ENCODE measurements around the gene NRXN2. TPM values are rescaled to one million over a fixed set of nuclear protein-coding genes. Genes with fewer than 3 reads are reported as not detected.
A peak's percentile ranks its signal among the peaks of the same experiment; 100 is the strongest.

Gene NRXN2
- total and polyA plus RNA-seq, 11 donors: 0.42 to 5.5 (median 0.92) TPM; not detected in 1

DNA sequence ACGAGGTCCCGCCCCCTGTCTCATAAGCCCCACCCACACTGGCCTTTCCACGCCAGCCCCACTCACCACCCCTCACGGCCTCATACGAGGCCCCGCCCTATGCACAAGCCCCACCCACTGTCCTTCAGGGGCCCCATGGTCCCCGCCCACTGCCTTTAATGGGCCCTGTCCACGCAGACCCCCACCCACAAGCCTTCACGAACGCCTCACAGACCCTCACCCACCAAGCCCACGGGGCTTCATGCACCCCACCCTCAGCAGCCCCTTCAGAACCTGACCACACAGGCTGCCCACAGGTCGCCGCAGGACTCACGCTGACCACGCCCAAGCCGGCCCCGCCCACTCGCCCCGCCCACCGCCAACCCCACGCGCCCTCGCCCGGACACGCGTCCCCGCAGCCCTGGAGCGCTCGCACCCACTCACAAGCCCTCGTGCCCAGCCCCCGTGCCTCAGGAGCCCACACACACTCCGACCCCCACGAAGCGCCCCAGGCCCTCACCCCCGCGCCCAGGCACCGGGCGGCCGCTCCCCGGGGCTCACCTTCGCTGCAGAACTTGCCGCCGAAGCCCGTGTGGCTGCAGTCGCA is 10.5 kb downstream of the NRXN2 start:
- Histone ChIP-seq H3K27me3 (peaks cover 46 to 98% (median 89%) of the 10 kb centered on the region in 9 donors), H3K27ac (no peak overlapping the region), H3K4me1 (peaks cover 0 to 22% (median 0%) of the 10 kb centered on the region in 12 donors), H3K4me3 (no peak overlapping the region), H3K36me3 (no peaks in the 10 kb centered on the region), H3K9me3 (no peaks in the 10 kb centered on the region)
- WGBS, 4 donors: 9 to 14% (median 9%) methylated on average over 29 to 45 of the region's 45 CpGs
- ATAC-seq (no peak), DNase-seq (peak in 1 of 5 donors; percentile 61)
- no peak for TF ChIP-seq POLR2A (IDR thresholded peaks at IDR 0.05)
- TF ChIP-seq, protein P1, sequence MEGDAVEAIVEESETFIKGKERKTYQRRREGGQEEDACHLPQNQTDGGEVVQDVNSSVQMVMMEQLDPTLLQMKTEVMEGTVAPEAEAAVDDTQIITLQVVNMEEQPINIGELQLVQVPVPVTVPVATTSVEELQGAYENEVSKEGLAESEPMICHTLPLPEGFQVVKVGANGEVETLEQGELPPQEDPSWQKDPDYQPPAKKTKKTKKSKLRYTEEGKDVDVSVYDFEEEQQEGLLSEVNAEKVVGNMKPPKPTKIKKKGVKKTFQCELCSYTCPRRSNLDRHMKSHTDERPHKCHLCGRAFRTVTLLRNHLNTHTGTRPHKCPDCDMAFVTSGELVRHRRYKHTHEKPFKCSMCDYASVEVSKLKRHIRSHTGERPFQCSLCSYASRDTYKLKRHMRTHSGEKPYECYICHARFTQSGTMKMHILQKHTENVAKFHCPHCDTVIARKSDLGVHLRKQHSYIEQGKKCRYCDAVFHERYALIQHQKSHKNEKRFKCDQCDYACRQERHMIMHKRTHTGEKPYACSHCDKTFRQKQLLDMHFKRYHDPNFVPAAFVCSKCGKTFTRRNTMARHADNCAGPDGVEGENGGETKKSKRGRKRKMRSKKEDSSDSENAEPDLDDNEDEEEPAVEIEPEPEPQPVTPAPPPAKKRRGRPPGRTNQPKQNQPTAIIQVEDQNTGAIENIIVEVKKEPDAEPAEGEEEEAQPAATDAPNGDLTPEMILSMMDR (IDR thresholded peaks at IDR 0.05): no peak
- intact Hi-C loops (cut with DNase I): no loop called here

DNA sequence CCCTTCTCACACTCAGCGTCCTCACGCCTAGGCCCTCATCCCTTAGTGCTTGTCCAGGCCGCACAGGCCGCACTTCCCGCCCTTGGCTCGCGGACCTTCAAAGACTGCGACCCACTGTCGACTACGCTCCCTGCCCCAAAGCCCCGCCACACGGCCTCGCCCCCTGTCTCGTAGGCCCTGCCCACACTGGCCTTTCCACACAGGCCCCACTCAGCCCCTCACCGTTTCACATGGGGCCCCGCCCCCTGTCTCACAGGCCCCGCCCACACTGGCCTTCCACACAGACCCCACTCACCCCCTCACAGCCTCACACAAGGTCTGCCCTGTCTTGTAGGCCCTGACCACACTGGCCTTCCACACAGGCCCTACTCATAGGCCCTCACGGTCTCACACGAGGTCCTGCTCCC is 11.0 kb downstream of the NRXN2 start:
- Histone ChIP-seq H3K4me3 (no peak overlapping the region), H3K36me3 (no peaks in the 10 kb centered on the region), H3K27me3 (peaks cover 45 to 98% (median 84%) of the 10 kb centered on the region in 9 donors), H3K4me1 (peaks cover 0 to 22% (median 0%) of the 10 kb centered on the region in 12 donors), H3K9me3 (no peaks in the 10 kb centered on the region), H3K27ac (no peak overlapping the region)
- DNase-seq (peak in 1 of 5 donors; percentile 53), ATAC-seq (no peak)
- TF ChIP-seq POLR2A (IDR thresholded peaks at IDR 0.05): no peak
- TF ChIP-seq, protein P1 (IDR thresholded peaks at IDR 0.05): no peak
- intact Hi-C loops (cut with DNase I): no loop called here
- 49 to 75% (median 53%) methylated on average over 18 to 19 of the region's 19 CpGs for WGBS, 4 donors

DNA sequence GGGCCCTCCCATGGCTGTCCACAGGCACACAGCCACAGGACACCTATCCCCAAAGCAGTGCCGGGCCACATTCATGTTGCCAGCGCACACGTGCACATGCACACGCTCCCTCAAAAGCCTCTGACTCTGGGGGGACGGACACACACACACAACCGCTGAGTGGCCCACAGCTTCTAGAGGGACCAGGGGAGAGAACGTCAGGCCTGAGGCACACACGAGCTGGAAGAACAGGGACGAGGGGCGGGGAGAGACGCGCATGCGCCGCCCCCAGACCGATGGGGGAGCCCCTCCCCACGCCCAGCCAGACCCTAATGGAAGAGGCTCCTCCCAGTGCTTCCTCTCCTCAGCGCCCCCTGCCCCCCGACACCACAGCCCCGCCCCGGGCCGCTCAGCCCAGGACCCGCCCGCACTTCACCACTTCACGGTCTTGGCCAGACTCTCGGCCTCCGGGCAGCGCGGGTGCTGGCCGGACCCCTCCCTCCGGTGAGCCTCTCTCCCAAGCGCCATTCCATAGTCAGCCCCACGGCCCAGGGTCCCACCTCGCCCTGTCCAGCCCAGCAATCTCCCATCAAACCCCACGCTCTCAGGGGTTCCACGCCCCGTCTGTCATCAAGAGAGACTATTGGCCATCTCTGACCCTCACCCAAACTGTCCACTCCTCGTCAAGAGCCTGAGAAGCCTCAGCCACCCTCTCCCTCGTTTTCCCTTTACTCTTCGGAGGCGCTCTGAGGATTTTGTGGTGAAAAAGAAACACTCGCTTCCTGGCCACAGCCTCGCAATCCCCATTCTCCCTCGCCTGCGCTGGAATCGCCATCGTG is 11.7 kb downstream of the NRXN2 start:
- Histone ChIP-seq H3K4me1 (peaks cover 0 to 22% (median 0%) of the 10 kb centered on the region in 12 donors), H3K9me3 (no peaks in the 10 kb centered on the region), H3K27me3 (peaks cover 40 to 98% (median 78%) of the 10 kb centered on the region in 9 donors), H3K27ac (no peak overlapping the region), H3K4me3 (no peak overlapping the region), H3K36me3 (no peaks in the 10 kb centered on the region)
- no peak for TF ChIP-seq POLR2A (IDR thresholded peaks at IDR 0.05)
- TF ChIP-seq, protein P1 (IDR thresholded peaks at IDR 0.05): no peak
- WGBS, 4 donors: 14 to 33% (median 23%) methylated on average over 26 to 46 of the region's 46 CpGs
- ATAC-seq (no peak), DNase-seq (peak in 1 of 5 donors; percentile 48)
- intact Hi-C loops (cut with DNase I): no loop called here

DNA sequence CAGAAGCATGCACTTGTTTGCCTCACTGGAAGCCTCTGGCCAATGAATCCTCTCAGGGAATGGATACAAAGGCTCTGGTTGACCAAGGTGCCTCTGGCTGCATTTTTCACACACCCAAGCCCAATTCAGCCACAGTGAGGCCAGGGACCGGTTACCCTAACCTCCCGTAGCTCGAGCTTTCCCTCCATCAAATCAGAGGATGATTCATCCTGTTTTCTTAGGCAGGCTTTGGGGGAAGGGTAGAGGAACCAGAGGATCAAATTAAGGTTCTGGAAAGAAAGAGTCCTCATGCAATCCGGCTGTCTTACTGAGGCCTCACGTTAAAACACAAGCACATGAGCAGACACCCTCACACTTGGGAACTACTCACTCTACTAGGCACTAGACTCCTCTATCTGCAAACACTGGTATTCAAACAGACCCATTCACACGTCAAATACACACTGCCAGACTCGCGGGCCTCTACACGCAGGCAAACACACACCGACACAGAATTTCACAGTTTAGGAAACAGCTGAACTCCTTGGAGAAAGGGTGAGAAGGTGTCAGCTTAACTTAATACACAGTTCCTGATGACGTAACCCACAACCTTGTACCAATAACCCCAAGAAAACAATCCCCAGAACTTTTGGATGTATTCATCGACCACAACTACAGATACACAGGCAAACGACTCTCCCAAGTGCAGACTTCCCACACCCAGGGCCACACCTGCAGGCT is 12.4 kb downstream of the NRXN2 start:
- TF ChIP-seq POLR2A (IDR thresholded peaks at IDR 0.05): no peak
- TF ChIP-seq, protein P1 (IDR thresholded peaks at IDR 0.05): no peak
- peak in 1 of 5 donors; percentile 10 for DNase-seq
- H3K27me3 ChIP-seq: peaks cover 40 to 91% (median 71%) of the 10 kb centered on the region in 9 donors

More for the DNA sequence above, 12.4 kb downstream of the NRXN2 start:
- Histone ChIP-seq H3K4me3 (no peak overlapping the region), H3K36me3 (no peaks in the 10 kb centered on the region), H3K27ac (no peak overlapping the region), H3K4me1 (peaks cover 0 to 22% (median 0%) of the 10 kb centered on the region in 12 donors), H3K9me3 (no peaks in the 10 kb centered on the region)
- intact Hi-C loops (cut with DNase I): no loop called here
- WGBS, 4 donors: 45 to 55% (median 53%) methylated on average over 13 of the region's 13 CpGs
- no peak for ATAC-seq

All from heart left ventricle (tissue), 16 donors.